Ammon's horn (tissue), 1 donor: Measurements from ENCODE around the gene ERGIC1.

Experiments used
- DNase-seq: peaks from one replicate; pipeline ENCODE4 v3.0.0-alpha.2; 2016; ENCODE audit warnings: low spot score

Gene ERGIC1

GRCh38 chr5:172921906-172922305 is 87.9 kb downstream of the ERGIC1 start:
- no peak for DNase-seq

GRCh38 chr5:172923539-172923938 is 89.5 kb downstream of the ERGIC1 start:
- DNase-seq: no peak

GRCh38 chr5:172925336-172925948 is 91.4 kb downstream of the ERGIC1 start:
- DNase-seq: no peak

- DNase-seq: no peak
Measured at GRCh38 chr5:172926008-172926523, 92.0 kb downstream of the ERGIC1 start.

GRCh38 chr5:172926796-172927195 is 92.7 kb downstream of the ERGIC1 start:
- DNase-seq: no peak

GRCh38 chr5:172929371-172929838 is 95.4 kb downstream of the ERGIC1 start:
- DNase-seq: no peak

GRCh38 chr5:172931001-172931536 is 97.0 kb downstream of the ERGIC1 start:
- DNase-seq: no peak

- DNase-seq: peak; percentile 82
Measured at GRCh38 chr5:172932313-172933017, 98.4 kb downstream of the ERGIC1 start.

GRCh38 chr5:172933238-172933637 is 99.2 kb downstream of the ERGIC1 start:
- DNase-seq: no peak

GRCh38 chr5:172935096-172935495 is 101.0 kb downstream of the ERGIC1 start:
- DNase-seq: no peak

- DNase-seq: no peak
Measured at GRCh38 chr5:172936401-172936800, 102.3 kb downstream of the ERGIC1 start.

GRCh38 chr5:172939071-172939470 is 105.0 kb downstream of the ERGIC1 start:
- no peak for DNase-seq

GRCh38 chr5:172939611-172940267 is 105.7 kb downstream of the ERGIC1 start:
- peak; percentile 64 for DNase-seq

- DNase-seq: no peak
Measured at GRCh38 chr5:172940268-172941066, 106.4 kb downstream of the ERGIC1 start.

GRCh38 chr5:172941067-172941516 is 107.0 kb downstream of the ERGIC1 start:
- no peak for DNase-seq

GRCh38 chr5:172942556-172942955 is 108.5 kb downstream of the ERGIC1 start:
- no peak for DNase-seq

GRCh38 chr5:172943283-172943841 is 109.3 kb downstream of the ERGIC1 start:
- peak; percentile 45 for DNase-seq

- no peak for DNase-seq
Measured at GRCh38 chr5:172943906-172944305, 109.9 kb downstream of the ERGIC1 start.

GRCh38 chr5:172944741-172945140 is 110.7 kb downstream of the ERGIC1 start:
- no peak for DNase-seq

- DNase-seq: no peak
Measured at GRCh38 chr5:172945151-172945550, 111.1 kb downstream of the ERGIC1 start.

- DNase-seq: no peak
Measured at GRCh38 chr5:172946146-172946545, 112.1 kb downstream of the ERGIC1 start.
